ENCODE measurements around the gene USP10.
"Not testable (repeated sequence)": the region's sequence is repeated elsewhere in the genome, so short reads cannot be mapped to it uniquely, and the experiment has no call there.

Gene USP10

DNA sequence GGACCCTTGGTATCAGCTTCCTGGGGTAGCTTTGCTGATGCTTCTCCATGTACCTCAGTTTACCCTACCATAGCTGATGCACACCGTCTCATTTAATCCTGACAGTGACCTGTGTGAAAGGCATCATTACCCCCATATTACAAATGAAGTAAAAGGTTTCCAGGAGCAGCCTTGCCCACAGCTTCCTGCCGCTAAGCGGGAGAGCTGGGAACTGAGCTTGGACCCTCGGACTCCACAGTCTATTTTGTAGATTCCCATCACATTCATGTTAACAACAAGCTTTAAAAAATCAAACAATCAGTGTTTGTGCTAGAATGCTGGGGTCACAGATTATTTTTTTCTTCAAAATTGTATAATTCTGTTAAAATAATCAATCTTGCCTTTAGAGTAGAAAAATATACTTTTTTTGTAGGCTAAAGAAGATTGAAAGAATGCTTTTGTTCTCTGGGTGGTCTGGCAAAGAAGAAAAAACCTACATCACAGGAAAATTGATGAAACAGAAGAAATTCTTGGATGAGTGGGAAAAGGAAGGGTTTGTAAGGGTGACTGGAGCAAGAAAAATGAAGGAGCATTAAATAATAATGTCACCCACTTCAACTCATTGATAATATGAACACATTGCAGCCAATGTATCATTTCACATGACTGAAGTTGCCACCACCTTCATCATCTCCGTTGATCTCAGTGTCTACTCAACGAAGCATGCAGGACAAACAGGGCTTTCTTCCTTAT, 9.5 kb upstream of the USP10 start:
- Histone ChIP-seq H3K36me3 (ENCODE audit: control insufficient read depth, insufficient read depth, low read length) (no peaks in the 10 kb centered on the region), H3K4me1 (ENCODE audit: control insufficient read depth, insufficient read depth, low read length) (no peaks in the 10 kb centered on the region), H3K27me3 (ENCODE audit: control insufficient read depth, insufficient read depth, low read length) (no peaks in the 10 kb centered on the region), H3K27ac (ENCODE audit: low read depth, low read length) (no peak overlapping the region), H3K4me3 (ENCODE audit: low read length) (no peak overlapping the region), H3K9ac (ENCODE audit: low read length) (no peak overlapping the region)

DNA sequence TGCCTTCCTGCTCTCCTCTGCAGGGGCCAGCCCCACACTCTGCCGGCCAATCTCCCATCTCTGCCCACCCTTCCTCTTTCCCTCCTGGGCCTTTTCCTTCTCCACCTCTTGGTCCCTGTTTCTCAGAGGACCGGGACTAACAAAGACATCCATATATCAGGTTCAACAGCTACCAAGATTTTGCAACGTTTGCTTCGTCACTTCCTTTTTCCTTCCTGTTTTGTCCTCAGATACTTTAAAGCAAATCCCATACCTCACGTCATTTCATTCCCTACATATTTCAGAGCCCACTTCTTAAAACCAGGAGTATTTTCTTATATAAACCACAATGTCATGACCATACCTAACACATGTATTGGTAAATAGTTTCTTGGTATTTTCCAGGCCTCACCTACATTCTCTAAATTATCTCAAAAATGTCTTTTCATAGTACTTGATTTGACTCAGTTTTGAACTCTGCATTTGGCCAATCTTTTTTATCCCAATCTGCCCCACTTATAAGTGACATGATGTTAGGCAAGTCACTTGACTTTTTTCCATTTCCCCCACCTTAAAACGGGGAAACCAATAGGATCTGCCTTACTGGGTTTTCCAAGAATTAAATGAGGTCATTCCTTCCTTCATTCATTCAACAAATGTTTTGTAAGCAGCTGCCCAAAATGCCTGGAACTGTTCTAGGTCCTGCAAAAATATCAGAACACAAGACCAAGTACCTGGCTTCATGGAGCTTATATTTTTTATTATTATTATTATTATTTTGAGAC, 7.2 kb upstream of the USP10 start:
- Histone ChIP-seq H3K36me3 (ENCODE audit: control insufficient read depth, insufficient read depth, low read length) (no peaks in the 10 kb centered on the region), H3K4me3 (ENCODE audit: low read length) (no peak overlapping the region), H3K27me3 (ENCODE audit: control insufficient read depth, insufficient read depth, low read length) (no peaks in the 10 kb centered on the region), H3K27ac (ENCODE audit: low read depth, low read length) (no peak overlapping the region), H3K9ac (ENCODE audit: low read length) (no peak overlapping the region), H3K4me1 (ENCODE audit: control insufficient read depth, insufficient read depth, low read length) (no peaks in the 10 kb centered on the region)

DNA sequence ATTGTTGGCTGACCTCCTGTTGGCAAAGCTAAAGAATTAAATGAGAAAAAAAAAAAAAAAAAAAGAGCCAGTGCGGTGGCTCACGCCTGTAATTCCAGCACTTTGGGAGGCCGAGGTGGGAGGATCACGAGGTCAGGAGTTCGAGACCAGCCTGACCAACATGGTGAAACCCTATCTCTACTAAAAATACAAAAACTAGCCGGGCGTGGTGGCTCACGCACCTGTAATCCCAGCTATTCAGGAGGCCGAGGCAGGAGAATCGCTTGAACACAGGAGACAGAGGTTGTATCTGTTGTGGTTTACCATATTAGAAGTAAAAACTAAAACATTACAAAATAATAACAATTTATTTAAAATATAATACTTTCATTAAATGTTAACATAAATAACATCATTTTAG, 5.9 kb upstream of the USP10 start:
- not testable (repeated sequence) for H3K4me1 ChIP-seq (ENCODE audit: control insufficient read depth, insufficient read depth, low read length); H3K4me3 ChIP-seq (ENCODE audit: low read length); H3K9ac ChIP-seq (ENCODE audit: low read length); H3K36me3 ChIP-seq (ENCODE audit: control insufficient read depth, insufficient read depth, low read length); H3K27ac ChIP-seq (ENCODE audit: low read depth, low read length); H3K27me3 ChIP-seq (ENCODE audit: control insufficient read depth, insufficient read depth, low read length)

DNA sequence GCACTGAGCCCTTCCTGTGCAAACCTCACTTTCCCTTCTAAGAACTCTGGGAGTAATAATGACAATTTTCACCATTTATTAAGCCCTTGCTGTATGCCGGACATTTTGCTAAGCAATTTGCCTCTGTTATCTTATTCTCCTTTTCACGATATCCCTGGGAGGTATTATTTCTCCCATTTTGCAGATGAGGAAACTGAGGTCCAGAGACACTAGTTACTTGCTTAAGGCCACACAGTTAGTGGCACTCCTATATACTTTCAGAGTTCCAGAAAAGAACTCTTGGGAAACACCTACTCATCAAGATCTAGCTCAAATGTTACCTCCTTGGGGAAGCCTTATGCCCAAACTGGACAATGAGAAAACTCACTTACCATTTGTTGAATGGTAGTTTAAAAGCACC, 4.8 kb upstream of the USP10 start:
- H3K36me3 ChIP-seq (ENCODE audit: control insufficient read depth, insufficient read depth, low read length): no peaks in the 10 kb centered on the region
- no peak overlapping the region for H3K27ac ChIP-seq (ENCODE audit: low read depth, low read length)
- H3K4me3 ChIP-seq (ENCODE audit: low read length): no peak overlapping the region
- no peaks in the 10 kb centered on the region for H3K27me3 ChIP-seq (ENCODE audit: control insufficient read depth, insufficient read depth, low read length)
- H3K9ac ChIP-seq (ENCODE audit: low read length): no peak overlapping the region
- H3K4me1 ChIP-seq (ENCODE audit: control insufficient read depth, insufficient read depth, low read length): no peaks in the 10 kb centered on the region

DNA sequence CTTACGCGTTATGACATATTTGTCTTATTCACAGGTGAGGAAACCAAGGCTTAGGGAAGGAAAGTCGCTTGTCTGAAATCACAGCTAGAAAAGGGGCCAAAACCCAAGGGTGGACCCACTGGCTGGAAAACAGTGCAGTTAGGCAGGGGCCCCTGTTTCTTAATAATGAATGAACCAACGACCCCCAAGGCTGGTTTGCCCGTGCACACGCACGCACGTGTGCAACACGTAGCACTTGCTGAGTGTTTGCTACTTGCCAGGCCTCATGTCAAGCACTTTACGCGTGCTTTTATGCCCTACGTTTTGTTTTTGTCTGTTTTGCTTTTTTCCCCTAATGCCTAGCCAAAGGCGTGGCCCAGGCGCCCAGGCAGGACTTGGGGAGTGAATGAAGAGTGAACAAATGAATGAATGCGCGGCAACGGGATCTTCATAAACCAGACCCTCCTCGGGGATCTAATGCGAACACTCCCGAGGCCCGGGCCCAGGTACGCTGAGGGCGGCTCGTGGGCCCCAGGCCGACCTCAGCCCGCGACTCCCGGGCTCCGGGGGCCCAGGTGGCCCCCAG, 571 bp upstream of the USP10 start:
- Histone ChIP-seq H3K4me3 (ENCODE audit: low read length) (peak overlapping the region; percentile 74), H3K36me3 (ENCODE audit: control insufficient read depth, insufficient read depth, low read length) (no peaks in the 10 kb centered on the region), H3K4me1 (ENCODE audit: control insufficient read depth, insufficient read depth, low read length) (peaks cover 5% of the 10 kb centered on the region), H3K27ac (ENCODE audit: low read depth, low read length) (no peak overlapping the region), H3K9ac (ENCODE audit: low read length) (no peak overlapping the region), H3K27me3 (ENCODE audit: control insufficient read depth, insufficient read depth, low read length) (no peaks in the 10 kb centered on the region)

DNA sequence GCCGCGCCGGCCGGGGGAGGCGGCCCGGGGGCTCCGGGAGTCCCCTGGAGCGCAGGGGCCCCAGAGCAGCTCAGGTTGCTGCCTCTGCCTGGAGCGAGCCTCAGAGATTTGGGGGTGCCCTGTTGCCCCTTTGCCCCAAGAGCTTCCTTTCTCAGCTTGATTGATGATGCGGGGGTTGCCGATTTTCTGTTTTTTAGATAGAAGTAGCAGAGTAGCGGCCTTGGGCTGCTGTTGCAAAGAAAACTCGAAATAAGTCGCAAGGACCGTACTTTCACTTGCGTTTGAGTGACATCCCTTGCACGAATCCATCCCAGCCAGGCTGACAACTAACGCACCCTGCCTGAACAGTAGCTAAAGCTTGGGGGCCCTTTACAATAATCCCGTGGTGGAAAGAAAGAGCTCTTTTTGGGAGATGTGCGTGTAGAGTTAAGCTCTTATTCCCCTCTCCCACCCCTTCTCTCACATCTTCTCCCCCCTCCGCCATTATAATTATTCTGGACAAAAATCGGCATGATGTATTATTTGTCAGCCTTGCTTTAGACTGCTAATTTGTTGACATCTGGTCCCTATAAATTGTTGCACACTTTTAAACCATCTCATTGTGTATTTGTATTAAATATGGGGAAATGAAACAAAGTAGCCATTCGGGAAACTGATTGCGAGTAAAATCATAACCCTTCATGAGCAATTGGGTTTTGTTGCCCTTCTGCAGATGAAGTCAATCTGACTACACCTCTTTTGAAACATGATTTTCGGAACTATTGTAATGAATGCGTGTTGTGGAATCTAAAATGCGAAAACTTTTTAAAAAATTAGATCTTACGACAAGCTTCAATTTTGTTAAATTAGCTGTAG, 873 bp downstream of the USP10 start:
- Histone ChIP-seq H3K27me3 (ENCODE audit: control insufficient read depth, insufficient read depth, low read length) (no peaks in the 10 kb centered on the region), H3K36me3 (ENCODE audit: control insufficient read depth, insufficient read depth, low read length) (no peaks in the 10 kb centered on the region), H3K4me1 (ENCODE audit: control insufficient read depth, insufficient read depth, low read length) (peaks cover 5% of the 10 kb centered on the region), H3K4me3 (ENCODE audit: low read length) (peak overlapping the region; percentile 83), H3K9ac (ENCODE audit: low read length) (peak overlapping the region; percentile 25), H3K27ac (ENCODE audit: low read depth, low read length) (peak overlapping the region; percentile 69)

DNA sequence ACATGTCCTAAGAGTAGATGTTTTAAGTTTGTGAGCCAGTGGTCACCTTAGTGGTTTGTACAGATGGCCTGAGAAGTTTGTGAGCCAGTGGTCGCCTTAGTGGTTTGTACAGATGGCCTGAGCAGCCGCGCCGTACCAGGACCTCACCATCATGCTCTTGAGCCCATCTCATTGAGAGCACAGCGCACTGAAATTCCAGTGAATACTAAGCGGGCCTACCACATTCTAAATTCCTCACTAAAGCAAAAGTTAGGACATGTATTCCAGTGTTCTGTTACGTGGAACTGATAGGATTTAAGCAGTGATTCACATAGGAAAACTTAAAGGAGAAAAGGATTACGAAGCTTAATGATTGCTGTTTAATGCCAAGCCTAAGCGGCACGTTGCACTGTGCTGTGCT, 3.9 kb downstream of the USP10 start:
- Histone ChIP-seq H3K4me1 (ENCODE audit: control insufficient read depth, insufficient read depth, low read length) (peaks cover 5% of the 10 kb centered on the region), H3K9ac (ENCODE audit: low read length) (no peak overlapping the region), H3K27ac (ENCODE audit: low read depth, low read length) (no peak overlapping the region), H3K4me3 (ENCODE audit: low read length) (no peak overlapping the region), H3K27me3 (ENCODE audit: control insufficient read depth, insufficient read depth, low read length) (no peaks in the 10 kb centered on the region), H3K36me3 (ENCODE audit: control insufficient read depth, insufficient read depth, low read length) (no peaks in the 10 kb centered on the region)

DNA sequence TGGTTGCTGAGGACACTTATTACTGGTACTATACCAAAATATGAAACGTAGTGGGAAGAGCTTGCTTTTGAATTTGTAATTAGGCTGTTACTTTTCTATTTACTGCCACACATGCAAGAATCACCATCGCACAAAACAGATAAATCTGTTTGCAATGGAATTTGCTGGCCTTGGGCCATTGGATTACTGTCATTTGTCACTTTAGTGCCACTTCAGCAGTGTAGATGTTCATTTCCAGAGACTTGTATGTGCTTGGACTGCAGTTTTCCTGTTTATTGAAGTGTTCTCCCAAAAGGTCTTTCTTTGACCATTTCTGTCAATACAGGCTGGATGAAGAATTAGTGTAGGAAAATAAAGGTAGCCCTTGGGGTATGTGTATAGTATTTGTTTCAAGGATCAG, 4.5 kb downstream of the USP10 start:
- Histone ChIP-seq H3K4me3 (ENCODE audit: low read length) (no peak overlapping the region), H3K4me1 (ENCODE audit: control insufficient read depth, insufficient read depth, low read length) (peaks cover 5% of the 10 kb centered on the region), H3K9ac (ENCODE audit: low read length) (no peak overlapping the region), H3K36me3 (ENCODE audit: control insufficient read depth, insufficient read depth, low read length) (no peaks in the 10 kb centered on the region), H3K27ac (ENCODE audit: low read depth, low read length) (no peak overlapping the region), H3K27me3 (ENCODE audit: control insufficient read depth, insufficient read depth, low read length) (no peaks in the 10 kb centered on the region)

DNA sequence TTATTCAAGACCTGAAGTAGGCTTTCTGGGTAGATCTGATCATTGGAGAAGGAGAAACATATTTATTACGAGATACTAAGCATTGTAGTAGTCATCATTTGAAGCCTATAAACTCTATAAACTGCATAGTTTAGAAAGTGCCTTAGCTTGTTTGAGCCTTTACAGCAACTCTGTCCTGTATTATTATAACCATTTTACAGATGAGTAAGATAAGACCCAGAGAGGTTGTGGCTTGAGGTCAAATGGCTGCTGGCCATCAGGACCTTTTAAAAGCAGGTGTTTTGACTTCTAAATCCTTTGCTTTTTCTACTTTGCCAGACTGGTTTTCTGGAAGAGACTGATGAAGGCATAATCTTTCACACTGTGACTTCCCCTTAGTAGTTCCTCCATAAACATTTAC, 7.1 kb downstream of the USP10 start:
- no peaks in the 10 kb centered on the region for H3K27me3 ChIP-seq (ENCODE audit: control insufficient read depth, insufficient read depth, low read length)
- no peaks in the 10 kb centered on the region for H3K4me1 ChIP-seq (ENCODE audit: control insufficient read depth, insufficient read depth, low read length)
- no peak overlapping the region for H3K27ac ChIP-seq (ENCODE audit: low read depth, low read length)
- H3K9ac ChIP-seq (ENCODE audit: low read length): no peak overlapping the region
- H3K36me3 ChIP-seq (ENCODE audit: control insufficient read depth, insufficient read depth, low read length): no peaks in the 10 kb centered on the region
- H3K4me3 ChIP-seq (ENCODE audit: low read length): no peak overlapping the region

DNA sequence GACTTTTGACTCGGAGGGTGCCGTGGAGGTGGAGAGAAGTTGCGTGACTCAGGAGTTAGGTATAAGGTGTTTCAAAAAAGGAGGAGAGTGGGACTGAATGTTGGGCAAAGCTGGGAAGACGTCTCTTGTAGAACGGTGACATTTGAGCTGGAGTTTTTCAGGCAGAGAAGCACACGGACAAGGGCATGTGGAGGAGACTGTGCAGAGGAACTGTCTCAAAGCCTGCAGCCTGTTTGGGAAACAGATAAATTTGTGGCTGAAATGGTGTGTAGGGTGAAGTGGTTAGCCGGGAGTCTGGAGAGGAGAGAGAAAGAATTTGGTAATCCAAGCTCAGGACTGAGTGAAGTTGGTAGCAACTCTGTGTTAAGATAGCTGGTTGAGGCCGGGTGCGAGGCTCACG, 9.8 kb downstream of the USP10 start:
- Histone ChIP-seq H3K4me1 (ENCODE audit: control insufficient read depth, insufficient read depth, low read length) (no peaks in the 10 kb centered on the region), H3K36me3 (ENCODE audit: control insufficient read depth, insufficient read depth, low read length) (no peaks in the 10 kb centered on the region), H3K27ac (ENCODE audit: low read depth, low read length) (no peak overlapping the region), H3K9ac (ENCODE audit: low read length) (no peak overlapping the region), H3K27me3 (ENCODE audit: control insufficient read depth, insufficient read depth, low read length) (no peaks in the 10 kb centered on the region), H3K4me3 (ENCODE audit: low read length) (no peak overlapping the region)

DNA sequence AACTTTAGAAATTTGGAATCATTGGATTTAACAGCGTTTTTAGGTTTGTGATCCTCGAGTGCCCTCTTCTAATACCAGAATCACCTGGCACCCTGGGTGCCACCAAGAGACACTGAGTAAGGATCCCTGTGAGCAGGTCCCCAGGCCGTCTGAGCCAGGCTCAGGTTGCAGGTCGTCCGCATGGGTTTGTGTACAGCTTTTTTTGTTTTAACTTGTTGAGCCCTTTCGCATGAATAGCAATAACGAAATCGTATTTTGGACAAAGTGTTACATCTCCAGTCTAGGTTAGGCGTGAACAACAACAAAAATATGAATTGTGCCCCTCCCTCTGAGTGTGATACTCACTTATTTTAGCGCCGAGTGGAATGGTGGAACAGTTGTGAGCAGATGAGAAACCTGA, 10.9 kb downstream of the USP10 start:
- no peaks in the 10 kb centered on the region for H3K36me3 ChIP-seq (ENCODE audit: control insufficient read depth, insufficient read depth, low read length)
- H3K4me3 ChIP-seq (ENCODE audit: low read length): no peak overlapping the region
- H3K9ac ChIP-seq (ENCODE audit: low read length): no peak overlapping the region
- H3K4me1 ChIP-seq (ENCODE audit: control insufficient read depth, insufficient read depth, low read length): no peaks in the 10 kb centered on the region
- H3K27ac ChIP-seq (ENCODE audit: low read depth, low read length): no peak overlapping the region
- no peaks in the 10 kb centered on the region for H3K27me3 ChIP-seq (ENCODE audit: control insufficient read depth, insufficient read depth, low read length)

DNA sequence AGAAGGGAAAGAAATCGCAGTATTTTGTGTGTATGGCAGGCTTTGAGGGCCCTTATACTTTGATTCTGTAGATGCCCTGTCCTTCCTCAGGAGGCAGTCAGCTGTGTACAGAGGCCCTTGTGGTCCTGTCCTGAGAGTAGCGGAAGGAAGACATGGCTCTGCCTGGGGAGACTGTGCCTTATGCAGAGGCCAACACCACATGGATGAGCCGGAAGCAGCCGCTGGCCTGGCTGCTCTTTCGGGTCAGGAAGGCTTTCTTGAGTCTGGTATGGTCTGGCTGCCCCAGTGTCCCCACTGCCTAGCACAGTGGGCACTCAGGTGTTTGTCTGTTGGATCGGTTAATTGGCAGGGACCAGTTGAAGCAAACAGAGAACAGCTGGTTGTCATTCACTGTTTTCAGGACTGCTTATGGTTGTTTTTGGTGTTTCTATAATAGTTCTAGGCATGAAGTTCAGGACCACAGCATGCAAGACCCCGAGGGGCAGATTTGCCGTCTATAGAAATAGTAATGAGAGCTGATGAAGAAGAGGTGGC, 12.4 kb downstream of the USP10 start:
- H3K4me3 ChIP-seq (ENCODE audit: low read length): no peak overlapping the region
- H3K27ac ChIP-seq (ENCODE audit: low read depth, low read length): no peak overlapping the region
- H3K27me3 ChIP-seq (ENCODE audit: control insufficient read depth, insufficient read depth, low read length): no peaks in the 10 kb centered on the region
- H3K4me1 ChIP-seq (ENCODE audit: control insufficient read depth, insufficient read depth, low read length): no peaks in the 10 kb centered on the region
- no peaks in the 10 kb centered on the region for H3K36me3 ChIP-seq (ENCODE audit: control insufficient read depth, insufficient read depth, low read length)
- H3K9ac ChIP-seq (ENCODE audit: low read length): no peak overlapping the region

Data from rectal smooth muscle tissue (tissue), 1 donor.